ENCODE measurements around the gene RNF220. TPM values are rescaled to one million over a fixed set of nuclear protein-coding genes. Genes with fewer than 3 reads are reported as not detected.
A peak's percentile ranks its signal among the peaks of the same experiment; 100 is the strongest.
"Not testable (repeated sequence)": the region's sequence is repeated elsewhere in the genome, so short reads cannot be mapped to it uniquely, and the experiment has no call there.

Gene RNF220
- total RNA-seq, 2 donors from 2014 or later = 85.4 to 124 TPM

DNA sequence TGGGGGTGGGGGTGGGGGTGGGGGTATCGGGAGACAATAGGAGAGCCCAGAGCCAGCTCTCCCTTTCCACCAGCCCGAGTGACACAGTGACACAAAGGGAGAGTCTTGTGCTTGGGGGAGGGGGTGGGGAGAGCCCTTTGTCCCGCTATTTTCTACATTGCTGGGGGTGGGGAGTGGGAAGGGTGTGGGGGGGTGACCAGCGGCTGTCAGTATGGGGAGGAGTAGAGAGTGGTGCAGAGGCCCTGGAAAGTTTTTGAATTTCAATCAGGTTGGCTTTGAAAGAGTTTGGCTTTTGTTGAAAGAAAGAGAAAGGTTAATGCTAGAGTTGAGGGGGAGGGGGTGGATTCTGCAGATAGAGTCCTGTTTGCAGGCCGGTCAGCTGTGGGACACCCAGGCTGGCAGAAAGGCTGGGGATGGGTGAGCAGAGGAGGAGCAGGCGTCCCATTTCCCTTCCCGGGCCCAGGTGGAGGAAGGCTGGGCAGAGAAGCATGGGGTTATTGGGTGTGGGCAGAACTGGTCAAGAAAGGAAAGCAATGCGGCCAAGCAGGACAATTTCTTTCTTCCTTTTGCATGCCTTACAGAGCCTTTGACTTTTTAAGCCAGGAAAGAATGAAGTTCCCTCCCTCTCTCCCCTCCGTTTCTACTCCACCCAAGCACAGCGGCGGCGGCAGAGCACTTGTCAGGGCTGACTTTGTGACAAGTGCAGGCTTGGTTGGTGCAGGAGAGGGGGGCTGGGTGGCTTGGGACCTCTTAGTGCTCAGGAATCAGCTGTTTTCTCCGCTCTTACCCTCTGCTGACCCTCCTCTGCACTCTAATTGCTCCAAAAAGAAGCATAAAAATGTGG is 96.2 kb downstream of the RNF220 start:
- ATAC-seq (no peak), DNase-seq (no peak)
- TF ChIP-seq, protein P1, sequence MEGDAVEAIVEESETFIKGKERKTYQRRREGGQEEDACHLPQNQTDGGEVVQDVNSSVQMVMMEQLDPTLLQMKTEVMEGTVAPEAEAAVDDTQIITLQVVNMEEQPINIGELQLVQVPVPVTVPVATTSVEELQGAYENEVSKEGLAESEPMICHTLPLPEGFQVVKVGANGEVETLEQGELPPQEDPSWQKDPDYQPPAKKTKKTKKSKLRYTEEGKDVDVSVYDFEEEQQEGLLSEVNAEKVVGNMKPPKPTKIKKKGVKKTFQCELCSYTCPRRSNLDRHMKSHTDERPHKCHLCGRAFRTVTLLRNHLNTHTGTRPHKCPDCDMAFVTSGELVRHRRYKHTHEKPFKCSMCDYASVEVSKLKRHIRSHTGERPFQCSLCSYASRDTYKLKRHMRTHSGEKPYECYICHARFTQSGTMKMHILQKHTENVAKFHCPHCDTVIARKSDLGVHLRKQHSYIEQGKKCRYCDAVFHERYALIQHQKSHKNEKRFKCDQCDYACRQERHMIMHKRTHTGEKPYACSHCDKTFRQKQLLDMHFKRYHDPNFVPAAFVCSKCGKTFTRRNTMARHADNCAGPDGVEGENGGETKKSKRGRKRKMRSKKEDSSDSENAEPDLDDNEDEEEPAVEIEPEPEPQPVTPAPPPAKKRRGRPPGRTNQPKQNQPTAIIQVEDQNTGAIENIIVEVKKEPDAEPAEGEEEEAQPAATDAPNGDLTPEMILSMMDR (IDR thresholded peaks at IDR 0.05) = no peak
- TF ChIP-seq POLR2A (IDR thresholded peaks at IDR 0.05) = no peak
- Histone ChIP-seq H3K9me3 (no peaks in the 10 kb centered on the region), H3K27me3 (no peaks in the 10 kb centered on the region), H3K4me1 (no peaks in the 10 kb centered on the region), H3K27ac (no peak overlapping the region), H3K36me3 (replicated peaks in 1 of 2; ENCODE audit: insufficient read depth in 1 of 2, low read depth in 2 of 2) (no peaks in the 10 kb centered on the region), H3K4me3 (no peak overlapping the region)
- intact Hi-C loops (cut with DNase I) = no loop called here
- WGBS, 2 donors = 66 to 67% methylated on average over 11 to 13 of the region's 13 CpGs

DNA sequence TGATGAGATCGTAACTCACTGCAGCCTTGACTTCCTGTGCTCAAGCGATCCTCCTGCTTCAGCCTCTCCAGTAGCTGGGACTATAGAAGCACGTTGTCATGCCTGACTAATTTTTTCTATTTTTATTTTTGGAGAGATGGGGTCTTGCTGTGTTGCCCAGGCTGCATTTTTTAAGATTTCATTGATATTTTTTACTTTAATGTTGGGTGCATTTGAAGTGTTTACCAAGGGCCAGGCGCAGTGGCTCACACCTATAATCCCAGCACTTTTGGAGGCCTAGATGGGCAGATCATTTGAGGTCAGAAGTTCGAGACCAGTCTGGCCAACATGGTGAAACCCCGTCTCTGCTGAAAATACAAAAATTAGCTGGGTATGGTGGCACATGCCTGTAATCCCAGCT is 97.8 kb downstream of the RNF220 start:
- H3K9me3 ChIP-seq; intact Hi-C loops (cut with DNase I); H3K27ac ChIP-seq; ATAC-seq; H3K4me3 ChIP-seq; H3K4me1 ChIP-seq; DNase-seq; H3K36me3 ChIP-seq (replicated peaks in 1 of 2; ENCODE audit: insufficient read depth in 1 of 2, low read depth in 2 of 2); H3K27me3 ChIP-seq: not testable (repeated sequence)
- WGBS, 2 donors = 91 to 92% methylated on average over 6 of the region's 6 CpGs

DNA sequence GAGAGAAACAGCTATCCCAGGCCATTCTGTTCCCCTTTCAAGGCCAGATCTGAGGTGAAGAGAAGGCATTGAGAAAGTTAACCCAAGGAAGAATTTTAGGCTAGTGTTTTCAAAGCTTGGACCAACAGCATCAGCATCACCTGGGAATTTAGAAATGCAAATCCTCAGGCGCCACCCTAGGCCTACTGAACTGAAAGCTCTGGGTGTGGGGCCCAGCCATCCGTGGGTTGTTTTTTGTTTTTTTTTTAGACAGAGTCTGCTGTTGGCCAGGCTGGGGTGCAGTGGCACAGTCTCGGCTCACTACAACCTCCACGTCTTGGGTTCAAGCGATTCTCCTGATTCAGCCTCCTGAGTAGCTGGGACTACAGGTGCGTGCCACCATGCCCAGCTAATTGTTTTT is 98.6 kb downstream of the RNF220 start:
- Histone ChIP-seq H3K36me3 (replicated peaks in 1 of 2; ENCODE audit: insufficient read depth in 1 of 2, low read depth in 2 of 2) (no peaks in the 10 kb centered on the region), H3K4me1 (no peaks in the 10 kb centered on the region), H3K4me3 (no peak overlapping the region), H3K27me3 (no peaks in the 10 kb centered on the region), H3K27ac (no peak overlapping the region), H3K9me3 (no peaks in the 10 kb centered on the region)
- DNase-seq (no peak), ATAC-seq (no peak)
- intact Hi-C loops (cut with DNase I) = no loop called here
- TF ChIP-seq, protein P1 (IDR thresholded peaks at IDR 0.05) = no peak
- TF ChIP-seq POLR2A (IDR thresholded peaks at IDR 0.05) = no peak
- 87 to 88% methylated on average over 6 of the region's 6 CpGs for WGBS, 2 donors

DNA sequence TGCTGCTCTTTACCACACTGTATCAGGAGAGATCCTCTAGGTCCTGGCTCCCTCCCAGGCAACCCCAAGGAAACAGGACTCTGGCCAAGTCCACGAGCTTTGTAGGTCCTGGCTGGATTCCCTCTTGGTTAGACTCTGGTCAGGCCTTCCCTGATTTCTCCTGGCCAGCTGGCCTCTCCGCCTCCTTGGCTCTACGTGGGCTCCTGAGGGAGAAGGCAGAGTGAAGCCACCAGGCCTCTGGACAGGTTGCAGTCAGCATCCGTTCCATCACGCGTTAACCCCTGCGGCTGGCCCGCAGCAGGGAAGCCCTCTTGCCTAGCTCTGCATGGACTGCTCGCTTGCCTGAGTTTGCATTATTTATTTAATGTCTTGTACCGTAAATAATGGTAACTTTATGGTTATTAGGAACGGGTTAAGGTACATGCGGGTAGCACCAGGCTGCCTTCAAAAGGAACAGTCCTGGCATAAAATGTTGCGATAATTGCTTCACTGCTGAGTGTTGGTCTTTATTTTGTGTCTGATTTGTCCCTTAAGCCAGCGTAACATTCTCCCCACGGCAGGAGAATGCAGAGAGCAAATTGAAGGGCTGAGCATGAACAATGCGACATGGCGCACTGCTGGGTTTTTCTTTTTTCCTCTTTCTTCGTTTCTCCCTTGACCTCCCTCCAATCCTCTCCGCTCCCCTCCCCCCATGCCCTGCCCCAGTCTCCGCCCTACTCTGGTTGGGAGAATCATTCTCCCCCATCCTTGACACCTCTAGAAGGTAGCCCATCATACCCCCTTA is 100.3 kb downstream of the RNF220 start:
- Histone ChIP-seq H3K27me3 (peaks cover 0 to 3% of the 10 kb centered on the region in 2 donors), H3K4me1 (no peaks in the 10 kb centered on the region), H3K36me3 (replicated peaks in 1 of 2; ENCODE audit: insufficient read depth in 1 of 2, low read depth in 2 of 2) (no peaks in the 10 kb centered on the region), H3K27ac (no peak overlapping the region), H3K4me3 (no peak overlapping the region), H3K9me3 (no peaks in the 10 kb centered on the region)
- intact Hi-C loops (cut with DNase I) = no loop called here
- ATAC-seq (no peak), DNase-seq (peak in 1 of 4 donors; percentile 19)
- TF ChIP-seq, protein P1 (IDR thresholded peaks at IDR 0.05) = no peak
- TF ChIP-seq POLR2A (IDR thresholded peaks at IDR 0.05) = no peak
- WGBS, 2 donors = 76 to 80% methylated on average over 15 to 20 of the region's 20 CpGs

Data from body of pancreas (tissue), 4 donors.